HG02970 (cell line): ENCODE data around the gene IGDCC3.
"Not testable (repeated sequence)": the region's sequence is repeated elsewhere in the genome, so short reads cannot be mapped to it uniquely, and the experiment has no call there.

Experiments used
- ATAC-seq: cut with Tn5 transposase; IDR thresholded peaks from one replicate; pipeline ENCODE4 v1.9.1; 2021; ENCODE audit warnings: mild to moderate bottlenecking, moderate library complexity, moderate number of reproducible peaks; ENCODE audit not compliant: unreplicated experiment, low FRiP score

The IGDCC3 gene

DNA sequence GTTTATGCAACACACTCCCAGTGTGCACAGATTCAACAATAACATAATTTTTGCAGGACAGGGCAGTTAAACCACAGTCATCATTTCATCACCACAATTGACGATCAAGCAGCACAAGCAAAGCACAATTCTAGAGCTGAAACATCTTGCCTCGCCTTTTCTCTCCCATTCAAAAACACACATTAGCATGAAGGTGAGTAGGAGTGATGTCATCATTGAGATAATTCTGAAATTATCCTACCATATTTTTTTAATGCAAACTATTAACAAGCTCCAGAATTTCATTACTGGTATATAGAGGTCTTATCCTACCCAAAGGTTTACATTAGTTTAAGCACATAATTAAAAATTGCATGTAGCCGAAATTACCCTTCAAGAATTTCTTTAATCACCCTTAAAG lies 3.5 kb downstream of the IGDCC3 start:
- no peak for ATAC-seq

DNA sequence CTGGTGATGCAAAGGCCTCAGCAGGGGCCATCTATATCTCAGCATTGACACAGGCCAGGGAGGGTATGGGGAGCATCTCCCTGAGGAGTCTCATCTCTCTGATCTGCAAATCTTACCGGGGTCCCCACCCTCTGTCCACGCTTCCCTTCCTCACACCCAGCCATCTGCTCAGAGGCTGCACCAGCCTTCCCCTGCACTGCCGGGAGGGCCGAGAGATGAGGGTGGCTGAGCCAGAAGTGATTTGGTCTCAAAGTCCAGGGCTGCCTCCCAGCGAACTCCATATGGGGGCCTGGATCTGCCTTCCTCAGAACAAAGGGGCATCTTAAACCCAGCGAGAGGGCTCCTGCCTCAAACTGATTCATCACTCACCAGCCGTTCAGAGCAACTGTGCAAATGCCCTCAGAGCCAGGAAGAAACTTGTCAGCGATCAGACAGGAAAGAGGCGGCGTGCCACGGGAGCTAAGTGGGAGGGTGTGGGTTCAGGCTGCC lies 4.6 kb downstream of the IGDCC3 start:
- ATAC-seq, result no peak

DNA sequence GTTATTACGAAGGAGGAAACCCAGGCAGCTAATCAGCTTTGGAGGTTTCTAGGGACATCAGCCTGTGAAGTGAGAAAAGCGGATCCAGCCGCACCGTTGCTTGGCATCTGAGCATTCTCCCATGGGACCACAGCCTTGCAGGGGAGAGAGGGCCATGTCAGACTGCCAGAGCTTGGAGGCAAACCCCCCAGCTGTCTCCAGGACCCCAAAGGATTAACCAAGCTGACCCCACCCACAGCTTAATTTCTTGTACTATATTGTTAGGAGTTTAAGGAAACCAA lies 5.1 kb downstream of the IGDCC3 start:
- no peak for ATAC-seq

DNA sequence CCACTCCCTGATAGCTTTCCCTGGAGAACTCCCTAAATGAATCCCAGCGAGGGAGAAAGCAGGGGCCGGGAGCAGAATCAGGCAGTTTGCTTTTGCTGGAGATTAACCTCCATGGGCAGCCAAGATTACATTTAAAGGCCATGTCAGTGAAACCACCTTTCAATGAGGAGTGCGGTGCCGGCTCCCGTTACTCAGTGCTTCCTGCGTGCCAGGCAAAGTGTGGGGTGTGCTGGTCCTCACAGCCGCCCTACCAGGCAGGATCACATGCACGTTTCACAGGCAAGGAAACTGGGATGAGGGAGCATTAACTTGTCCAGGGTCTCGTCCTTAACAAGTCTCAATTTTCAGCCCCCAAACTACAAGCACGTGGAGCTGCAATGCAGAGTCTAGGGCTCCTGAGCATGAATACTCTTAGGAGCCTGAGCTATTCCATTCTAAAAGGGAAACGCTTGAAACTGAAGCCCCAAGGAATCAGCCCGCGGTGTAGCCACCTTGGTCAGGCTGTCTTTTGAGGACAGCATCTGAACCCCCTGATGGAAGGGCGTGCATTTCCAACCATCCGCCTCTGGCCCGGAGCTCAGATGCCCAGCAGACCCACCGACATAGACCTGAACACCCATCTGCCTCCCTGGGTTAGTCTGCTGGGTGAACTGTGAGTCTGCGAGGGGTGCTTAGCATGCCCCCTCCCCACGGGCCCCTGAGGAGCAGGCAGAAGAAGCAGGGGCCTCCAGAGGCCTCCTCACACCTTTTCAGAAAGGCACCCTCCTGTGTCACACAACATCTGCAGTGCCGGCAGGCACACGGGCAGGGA lies 5.6 kb downstream of the IGDCC3 start:
- ATAC-seq, result no peak

DNA sequence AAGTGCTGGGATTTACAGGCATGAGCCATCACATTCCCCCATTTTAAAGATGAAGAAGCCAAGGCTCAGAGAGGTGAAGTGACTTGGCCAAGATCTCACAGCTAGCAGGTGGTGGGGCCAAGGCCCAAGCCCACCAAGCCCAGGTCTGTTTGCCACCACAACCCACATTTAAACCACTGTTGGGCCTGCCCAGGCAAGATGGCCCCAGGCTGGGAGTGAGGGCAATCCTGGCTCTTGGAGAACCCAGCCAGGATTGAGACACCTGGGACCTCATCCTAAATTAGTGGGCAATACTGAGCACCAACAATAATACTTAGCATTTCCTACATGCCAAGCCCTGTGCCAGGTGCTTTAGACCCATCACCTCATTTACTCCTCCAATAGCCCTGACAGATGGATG lies 6.9 kb downstream of the IGDCC3 start:
- ATAC-seq, result no peak

DNA sequence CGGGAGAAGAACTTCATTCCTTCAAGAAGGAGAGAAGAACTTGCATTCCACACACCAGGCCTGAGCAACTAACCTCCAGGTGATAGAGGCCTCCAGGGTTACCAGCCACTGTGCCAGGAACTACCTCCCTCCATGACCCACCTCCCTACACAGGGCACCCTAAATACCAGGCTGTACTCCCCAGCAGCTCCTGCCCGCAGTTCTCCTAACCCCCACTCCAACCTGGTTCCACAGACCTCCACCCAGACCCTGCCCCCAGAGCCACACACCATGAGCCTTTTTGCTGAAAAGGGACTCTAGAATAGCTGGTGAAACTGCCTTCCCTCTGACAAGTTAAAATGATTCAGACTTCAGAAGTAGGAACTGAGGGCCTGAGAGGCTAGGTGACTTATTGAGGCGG lies 8.2 kb downstream of the IGDCC3 start:
- no peak for ATAC-seq

DNA sequence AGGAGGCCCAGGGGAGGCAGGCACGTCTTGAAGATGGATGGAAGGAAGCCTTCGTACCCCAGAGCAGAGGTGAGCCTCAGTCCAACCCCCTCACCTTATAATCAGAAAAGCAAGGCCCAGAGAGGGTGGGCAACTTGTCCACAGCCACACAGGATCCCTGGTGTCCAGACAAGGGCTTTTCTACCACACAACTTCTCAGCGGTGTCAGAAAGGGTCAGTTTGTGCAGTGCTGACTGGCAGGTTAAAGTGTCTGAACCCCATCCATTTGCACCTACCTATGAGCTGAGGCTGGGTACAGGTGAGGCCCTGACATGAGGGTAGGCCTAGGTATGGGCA lies 8.6 kb downstream of the IGDCC3 start:
- ATAC-seq, result no peak

DNA sequence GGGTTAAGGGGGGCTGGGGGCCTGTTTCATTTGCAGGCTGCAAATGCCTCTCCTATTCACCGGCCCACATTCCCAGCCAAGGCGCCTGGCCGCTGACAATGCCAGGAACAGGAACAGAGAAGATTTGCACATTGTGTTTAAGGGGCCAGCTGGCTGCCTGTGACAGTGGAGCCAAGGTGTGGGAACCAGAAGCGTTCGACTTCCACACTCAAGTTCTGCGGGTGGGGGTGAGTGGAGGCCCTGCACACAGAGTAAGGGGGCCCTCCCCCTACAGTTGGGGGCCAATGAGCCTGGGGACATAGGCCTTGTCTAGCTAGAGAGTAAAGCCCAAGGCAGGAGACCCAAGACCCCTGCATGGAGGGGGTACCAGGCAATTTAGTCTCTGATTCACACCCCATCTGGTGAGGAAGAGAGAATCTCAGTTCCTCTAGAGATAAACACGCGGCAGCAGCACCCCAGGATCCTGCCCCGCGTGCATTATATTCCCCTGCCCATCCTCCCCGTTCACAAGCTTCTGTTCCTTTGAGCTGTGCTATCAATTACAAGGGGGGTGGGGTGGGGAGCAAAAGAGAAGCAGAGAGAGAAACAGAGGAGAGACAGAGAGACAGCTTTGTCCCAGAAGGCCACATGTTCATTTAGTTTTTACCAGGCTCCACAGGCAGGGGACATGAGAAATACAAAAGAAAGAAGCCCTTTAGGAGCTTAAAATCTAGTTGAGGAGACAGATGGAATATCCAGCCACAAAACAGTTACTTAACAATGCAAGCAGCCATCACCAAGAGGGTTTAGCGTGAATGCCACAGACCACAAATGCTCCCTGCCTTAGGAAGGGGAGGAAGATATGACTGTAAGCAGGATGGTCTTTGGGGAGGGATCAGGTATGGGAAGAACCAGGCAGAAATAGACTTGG lies 9.2 kb downstream of the IGDCC3 start:
- ATAC-seq, result no peak

DNA sequence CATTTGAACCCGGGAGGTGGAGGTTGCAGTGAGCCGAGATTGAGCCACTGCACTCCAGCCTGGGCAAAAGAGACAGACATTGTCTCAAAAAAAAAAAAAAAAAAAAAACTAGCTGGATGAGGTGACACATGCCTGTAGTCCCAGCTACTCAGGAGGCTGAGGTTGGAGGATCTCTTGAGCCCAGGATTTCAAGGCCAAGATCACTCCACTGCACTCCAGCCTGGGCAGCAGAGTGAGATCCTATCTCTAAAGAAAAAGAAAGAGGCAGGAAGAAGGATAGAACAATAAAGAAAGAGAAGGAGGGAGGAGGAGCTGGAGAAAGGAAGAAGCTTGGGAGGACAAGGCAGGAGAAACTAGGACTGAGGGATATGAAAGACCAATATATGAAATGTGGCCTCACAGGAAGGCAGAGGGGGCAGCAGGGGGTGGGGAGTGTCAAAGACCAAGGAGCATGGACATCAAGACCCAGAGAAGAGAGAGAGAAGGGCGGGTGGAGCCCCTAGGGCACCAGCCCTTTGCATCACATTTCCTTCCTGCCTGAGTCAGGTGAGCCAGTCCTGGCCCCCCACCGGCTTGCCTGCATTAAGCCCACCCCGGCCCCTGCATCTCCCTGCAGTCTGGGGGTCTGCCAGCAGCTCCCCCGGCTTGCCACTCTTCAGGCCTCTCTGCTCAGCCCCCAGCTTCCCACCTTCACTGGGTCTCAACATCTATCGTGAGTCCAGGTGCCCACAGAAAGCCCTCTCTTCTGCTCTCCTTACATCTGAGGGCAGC lies 11.5 kb downstream of the IGDCC3 start:
- ATAC-seq, result no peak

DNA sequence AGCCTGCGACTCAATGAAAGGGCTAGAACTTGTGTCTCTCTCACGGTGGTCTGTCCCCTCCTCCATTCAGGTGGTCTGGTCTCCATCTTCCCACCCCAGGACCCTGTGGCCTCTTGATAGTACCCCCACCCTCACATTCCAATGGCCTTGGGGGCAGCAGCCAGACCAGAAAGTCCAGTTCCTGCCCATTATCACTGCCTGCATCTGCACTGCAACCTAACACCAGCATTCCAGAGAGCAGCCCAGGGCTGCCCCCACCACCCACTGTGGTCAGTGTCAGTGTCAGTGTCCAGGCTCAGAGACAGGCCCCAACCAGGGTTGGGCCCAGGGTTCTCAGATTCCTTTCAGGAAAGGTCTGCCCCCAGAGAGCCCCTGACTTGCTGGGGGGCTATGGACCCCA lies 12.6 kb downstream of the IGDCC3 start:
- ATAC-seq, result no peak

DNA sequence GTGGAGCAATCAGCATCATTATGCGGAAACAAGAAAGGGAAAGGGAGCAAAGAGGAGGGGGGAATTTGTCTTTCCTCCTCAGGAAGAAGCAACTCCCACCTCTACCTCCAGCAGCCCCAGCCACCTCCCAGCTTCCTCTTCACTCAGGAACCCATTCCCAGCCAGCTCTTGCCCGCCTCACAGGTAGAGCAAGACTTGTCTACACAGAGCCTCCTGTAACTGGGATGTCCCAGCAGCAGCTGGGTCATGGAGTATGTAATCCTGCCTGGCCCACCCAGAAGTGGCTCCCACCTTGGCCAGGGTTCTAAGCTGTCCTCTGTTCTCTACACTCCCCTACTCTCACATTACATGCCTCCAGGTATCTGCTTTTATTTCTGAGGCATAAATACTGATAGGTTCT lies 14.0 kb downstream of the IGDCC3 start:
- no peak for ATAC-seq

DNA sequence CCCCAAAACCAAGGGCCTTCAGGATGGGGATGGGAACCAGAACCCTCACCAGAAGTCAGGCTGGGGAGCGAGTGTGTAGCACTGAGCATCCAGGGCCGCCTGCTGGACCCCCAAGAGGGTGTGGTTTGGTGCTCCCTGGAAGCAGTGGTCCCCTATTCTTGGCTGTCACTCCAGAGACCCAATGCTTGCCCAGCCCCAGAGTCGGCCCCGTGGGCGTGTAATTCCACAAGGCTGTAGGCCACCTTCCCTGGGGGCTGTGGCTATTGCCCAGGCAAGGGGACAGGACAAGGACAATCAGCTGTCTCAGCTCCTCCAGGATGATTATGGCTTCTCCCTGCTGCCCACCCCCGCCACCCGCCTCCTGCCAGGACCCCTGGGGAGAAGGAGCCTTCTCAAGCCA lies 14.5 kb downstream of the IGDCC3 start:
- ATAC-seq, result no peak

DNA sequence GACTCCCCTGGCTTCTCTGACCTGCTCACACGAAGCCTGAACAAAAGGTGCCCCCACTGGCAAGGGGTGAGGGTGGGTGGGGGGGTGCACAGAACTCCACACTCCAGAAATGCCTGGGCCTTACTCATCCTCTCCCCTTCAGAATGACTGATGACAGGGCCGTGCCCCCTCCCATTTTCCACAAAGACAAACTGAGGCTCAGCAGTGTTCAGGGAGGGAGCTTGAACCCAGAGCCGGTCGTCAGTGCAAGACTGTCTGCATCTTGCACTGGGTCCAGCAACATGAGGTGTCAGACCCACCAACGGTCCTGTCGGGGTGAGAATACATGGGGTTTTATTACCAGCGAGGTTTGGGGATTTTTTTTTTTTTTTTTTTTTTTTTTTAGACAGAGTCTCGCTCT lies 15.3 kb downstream of the IGDCC3 start:
- ATAC-seq, result no peak

DNA sequence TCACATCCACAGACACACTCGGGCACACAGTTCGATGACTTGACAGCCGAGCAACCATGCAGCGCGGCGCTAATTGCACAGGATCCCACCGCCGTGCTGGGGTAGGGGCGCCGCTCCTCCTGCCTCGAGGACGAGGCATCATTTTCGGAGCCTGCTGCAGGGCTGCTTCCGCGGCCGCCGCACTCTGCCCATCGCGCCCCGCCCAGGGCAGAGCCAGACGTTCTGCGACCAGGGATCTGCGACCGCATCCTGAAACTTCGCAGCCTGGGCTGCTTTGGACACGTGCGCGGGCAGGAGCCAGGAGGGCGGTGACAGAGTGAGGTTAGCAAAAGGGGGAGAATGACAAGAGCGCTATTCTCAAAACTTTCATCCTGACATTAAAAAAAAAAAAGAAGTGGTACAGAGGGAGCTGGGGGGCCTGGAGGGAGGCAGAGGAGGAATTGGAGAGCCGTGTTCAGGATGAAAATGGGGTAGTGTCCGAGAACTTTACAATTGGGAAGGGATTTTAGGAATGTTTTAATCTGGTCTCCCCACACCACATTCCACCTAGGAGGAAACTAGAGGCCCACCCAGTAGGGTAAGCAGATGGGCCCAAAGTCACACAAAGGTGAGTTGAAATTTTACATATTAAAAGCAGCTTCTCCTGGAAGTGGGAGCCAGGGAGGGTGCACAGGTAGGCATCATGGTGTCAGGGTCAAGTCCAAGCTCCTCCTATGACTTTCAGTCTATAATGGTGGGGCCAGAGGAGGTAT lies 15.9 kb downstream of the IGDCC3 start:
- ATAC-seq, result no peak

DNA sequence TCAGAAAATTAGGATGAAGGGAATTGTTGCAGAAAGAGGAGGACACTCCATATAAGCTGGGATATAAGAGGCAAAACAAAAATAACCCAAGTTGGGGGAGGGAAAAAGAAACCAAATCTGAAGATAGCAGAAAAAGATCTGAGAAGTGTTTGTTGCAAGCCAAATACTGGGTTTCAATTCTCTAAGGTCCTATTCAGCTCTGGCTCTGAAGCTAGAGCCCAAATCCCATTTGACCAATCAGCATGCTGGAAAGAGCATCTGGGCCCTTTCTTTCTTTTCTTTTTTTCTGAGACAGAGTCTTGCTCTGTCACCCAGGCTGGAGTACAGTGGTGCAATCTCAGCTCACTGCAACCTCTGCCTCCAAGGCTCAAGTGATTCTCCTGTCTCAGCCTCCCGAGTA lies 17.3 kb downstream of the IGDCC3 start:
- ATAC-seq, result no peak

DNA sequence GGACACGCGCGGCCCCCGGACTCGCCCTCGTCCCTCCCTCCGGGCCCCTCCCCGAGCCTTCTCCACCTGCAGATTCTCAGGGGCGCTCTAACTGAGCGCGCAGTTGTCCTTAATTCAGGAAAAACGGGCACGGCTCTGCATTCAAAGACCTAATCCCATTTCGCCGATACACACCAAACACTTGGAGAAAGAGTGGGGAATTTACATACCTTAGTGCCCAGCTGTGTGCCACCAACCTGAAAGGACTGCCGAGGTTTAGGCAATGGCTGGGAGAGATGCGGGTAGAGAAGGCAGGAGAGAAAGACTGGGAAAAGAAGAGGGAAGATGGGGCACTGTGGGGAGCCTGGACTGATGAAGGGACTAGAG lies 21.8 kb downstream of the IGDCC3 start:
- ATAC-seq, result no peak

DNA sequence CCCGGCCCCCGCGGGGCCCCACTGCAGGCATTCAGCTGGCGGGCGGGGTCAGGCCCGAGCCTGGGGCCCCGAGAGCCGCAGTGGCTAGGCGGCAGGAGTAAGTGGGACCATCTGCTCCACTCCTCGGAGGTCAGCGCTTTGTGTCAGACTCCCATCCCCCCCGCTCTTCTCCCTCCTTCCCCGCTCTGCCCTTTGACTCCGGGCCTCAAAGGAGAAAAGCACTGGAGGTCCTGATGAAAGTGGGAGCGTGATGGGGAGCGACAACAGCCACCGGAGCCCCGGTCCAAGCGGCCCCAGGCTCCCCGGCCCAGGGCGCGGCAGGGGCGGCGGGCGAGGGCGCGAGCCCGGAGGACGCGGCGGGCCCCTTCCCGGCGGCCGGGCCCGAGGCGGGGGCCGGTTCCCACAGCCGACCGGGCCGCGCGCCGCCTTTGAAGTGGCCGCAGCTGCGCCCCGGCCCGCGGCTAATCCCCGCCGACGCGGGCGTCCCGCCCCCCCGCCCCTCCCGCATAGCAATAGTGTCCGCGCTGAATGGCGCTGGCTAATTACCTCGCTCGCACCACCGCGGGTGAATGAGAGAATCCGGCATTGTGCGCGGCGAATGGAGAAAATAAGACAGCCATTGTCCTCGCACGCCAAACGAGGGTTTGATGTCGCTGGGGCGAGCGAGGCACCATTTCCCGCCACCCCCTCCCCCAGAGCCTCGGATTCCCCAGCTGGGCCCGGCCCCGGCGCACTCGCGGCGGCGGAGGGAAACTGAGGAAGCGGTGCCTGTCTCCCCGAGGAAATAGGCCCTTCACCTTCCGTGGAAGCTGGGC lies 22.4 kb downstream of the IGDCC3 start:
- ATAC-seq, result no peak

DNA sequence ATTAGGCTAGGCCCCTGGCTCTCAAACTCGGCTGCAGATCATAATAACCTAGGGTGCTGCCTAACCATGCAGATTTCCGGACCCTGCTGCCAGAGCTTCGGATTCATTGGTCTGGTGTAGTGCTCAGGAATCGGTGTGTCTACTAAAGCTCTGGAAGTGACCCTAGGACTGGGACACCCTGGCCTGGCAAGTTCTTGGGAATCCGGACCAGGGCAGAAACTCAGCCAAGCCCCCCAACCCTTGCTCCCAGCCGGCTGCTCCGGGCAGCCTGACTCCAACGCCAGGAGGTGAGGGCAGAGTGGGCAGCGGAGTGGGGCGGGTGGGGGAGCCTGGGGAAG lies 23.0 kb downstream of the IGDCC3 start:
- ATAC-seq, result no peak

DNA sequence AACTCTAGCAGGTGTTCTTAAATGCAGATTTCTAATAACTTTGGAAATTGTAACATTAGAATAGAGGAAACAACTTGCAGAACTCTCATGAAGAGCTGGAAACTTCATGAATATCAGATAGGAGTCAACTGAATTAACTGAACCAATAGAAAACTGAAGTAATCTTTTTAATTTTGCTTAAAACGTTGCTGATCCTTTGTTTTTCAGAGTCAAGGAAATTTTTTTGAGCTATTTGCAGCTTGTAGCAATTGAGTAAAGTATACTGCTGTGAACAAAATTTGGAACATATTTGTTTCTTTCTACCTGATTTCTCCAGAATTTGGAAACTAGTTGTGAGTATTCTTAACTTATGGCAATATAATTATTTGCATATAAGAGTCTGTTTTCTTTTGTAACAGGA lies 25.8 kb downstream of the IGDCC3 start:
- not testable (repeated sequence) for ATAC-seq

DNA sequence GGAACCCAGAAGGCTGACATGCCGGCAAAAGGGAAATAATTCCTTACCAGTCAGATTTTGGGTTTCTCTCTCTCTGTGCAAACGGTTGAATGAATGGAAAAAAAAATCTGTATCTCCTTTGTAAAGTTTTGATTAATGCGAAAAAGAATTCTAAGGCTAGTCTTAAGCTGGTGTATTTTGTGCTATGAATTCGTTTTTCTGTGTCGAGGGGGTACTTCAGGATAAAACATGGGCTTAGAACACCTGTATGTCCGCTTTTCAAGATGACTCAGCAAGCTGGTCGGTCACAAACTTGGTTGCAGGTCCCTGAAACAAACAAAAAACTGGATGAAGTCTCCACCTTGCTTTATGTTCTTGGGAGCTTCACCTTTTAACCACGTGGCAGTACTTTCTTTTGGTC lies 28.5 kb downstream of the IGDCC3 start:
- no peak for ATAC-seq
